Hindlimb muscle (tissue), 1 donor: ENCODE data around the gene TMEM72. TPM values are rescaled to one million over a fixed set of nuclear protein-coding genes. Genes with fewer than 3 reads are reported as not detected.

Source experiments
- DNase-seq: peaks from one replicate; pipeline ENCODE4 v3.0.0-alpha.2; 2013
- polyA plus RNA-seq: library from polyadenylated mRNA; unstranded; fragments of 120-200 nt; gene quantifications from one replicate; pipeline ENCODE4 v1.2.1, GENCODE V29; 2013; ENCODE audit not compliant: insufficient read length

Gene TMEM72
- polyA plus RNA-seq, 1 donor: not detected

- DNase-seq: no peak
These were observed 69.4 kb downstream of the TMEM72 start for GRCh38 chr10:44980309-44981171.

- no peak for DNase-seq
These were observed 70.3 kb downstream of the TMEM72 start for GRCh38 chr10:44981172-44982113.

- no peak for DNase-seq
These were observed 71.0 kb downstream of the TMEM72 start for GRCh38 chr10:44982114-44982460.

GRCh38 chr10:44982496-44982895 is 71.4 kb downstream of the TMEM72 start:
- no peak for DNase-seq

- DNase-seq: no peak
These were observed 72.1 kb downstream of the TMEM72 start for GRCh38 chr10:44983066-44983894.

- DNase-seq: no peak
These were observed 72.8 kb downstream of the TMEM72 start for GRCh38 chr10:44983895-44984278.

GRCh38 chr10:44984671-44985101 is 73.5 kb downstream of the TMEM72 start:
- DNase-seq: no peak

- no peak for DNase-seq
These were observed 74.1 kb downstream of the TMEM72 start for GRCh38 chr10:44985175-44985681.

- no peak for DNase-seq
These were observed 75.0 kb downstream of the TMEM72 start for GRCh38 chr10:44986179-44986578.

Other genes starting within 250 kb of the TMEM72 start
- gene RASSF4, start 48.5 kb downstream of the TMEM72 start, polyA plus RNA-seq: 68.2 TPM
- gene DEPP1, start 67.5 kb downstream of the TMEM72 start, polyA plus RNA-seq: 29.8 TPM
- gene ZNF22, start 89.6 kb downstream of the TMEM72 start, polyA plus RNA-seq: 39.4 TPM